Measurements from ENCODE around the gene STK32C. TPM values are rescaled to one million over a fixed set of nuclear protein-coding genes. Genes with fewer than 3 reads are reported as not detected.

Gene STK32C
- total RNA-seq, 1 experiment from 2014 or later = 16.5 TPM

- H3K4me1 ChIP-seq (ENCODE audit: insufficient read depth, low read length, poor library complexity, severe bottlenecking) = no peaks in the 10 kb centered on the region
- TF ChIP-seq CTCF (conservative IDR thresholded peaks at IDR 0.05; ENCODE audit: low read depth, low read length) = no peak
- no peak for TF ChIP-seq EZH2 (IDR thresholded peaks at IDR 0.05; ENCODE audit: borderline replicate concordance, low read depth, low read length, poor library complexity, severe bottlenecking)
- CTCF ChIA-PET = no interaction called here
- H3K9me3 ChIP-seq (ENCODE audit: low read depth, low read length, poor library complexity, severe bottlenecking) = no peaks in the 10 kb centered on the region
- H3K36me3 ChIP-seq (ENCODE audit: insufficient read depth, low read length, poor library complexity, severe bottlenecking) = no peaks in the 10 kb centered on the region
- H3K4me3 ChIP-seq (ENCODE audit: low read depth, low read length, poor library complexity, severe bottlenecking) = no peak overlapping the region
- no peak for DNase-seq (ENCODE audit: low spot score)
- H3K27ac ChIP-seq (ENCODE audit: low read depth, low read length, poor library complexity, severe bottlenecking) = no peak overlapping the region
- intact Hi-C loops (cut with micrococcal nuclease; ENCODE audit: unreplicated experiment) = no loop called here
- POLR2A ChIA-PET (ENCODE audit: low non-redundant PET) = no interaction called here
- BruUV-seq (replicated peaks) = no TSS peak
- no peaks in the 10 kb centered on the region for H3K27me3 ChIP-seq (replicated peaks; ENCODE audit: insufficient read depth, low read depth, low read length, poor library complexity)
Observed at GRCh38 chr10:132227851-132228390, 79.8 kb downstream of the STK32C start.

GRCh38 chr10:132226586-132227405, 81.0 kb downstream of the STK32C start:
- Histone ChIP-seq H3K36me3 (ENCODE audit: insufficient read depth, low read length, poor library complexity, severe bottlenecking) (no peaks in the 10 kb centered on the region), H3K9me3 (ENCODE audit: low read depth, low read length, poor library complexity, severe bottlenecking) (no peaks in the 10 kb centered on the region), H3K27ac (ENCODE audit: low read depth, low read length, poor library complexity, severe bottlenecking) (no peak overlapping the region), H3K27me3 (replicated peaks; ENCODE audit: insufficient read depth, low read depth, low read length, poor library complexity) (no peaks in the 10 kb centered on the region), H3K4me3 (ENCODE audit: low read depth, low read length, poor library complexity, severe bottlenecking) (no peak overlapping the region), H3K4me1 (ENCODE audit: insufficient read depth, low read length, poor library complexity, severe bottlenecking) (no peaks in the 10 kb centered on the region)
- POLR2A ChIA-PET (ENCODE audit: low non-redundant PET) = no interaction called here
- BruUV-seq (replicated peaks) = no TSS peak
- intact Hi-C loops (cut with micrococcal nuclease; ENCODE audit: unreplicated experiment) = no loop called here
- no peak for DNase-seq (ENCODE audit: low spot score)
- TF ChIP-seq EZH2 (IDR thresholded peaks at IDR 0.05; ENCODE audit: borderline replicate concordance, low read depth, low read length, poor library complexity, severe bottlenecking) (no peak), CTCF (conservative IDR thresholded peaks at IDR 0.05; ENCODE audit: low read depth, low read length) (no peak)
- CTCF ChIA-PET = no interaction called here

DNA sequence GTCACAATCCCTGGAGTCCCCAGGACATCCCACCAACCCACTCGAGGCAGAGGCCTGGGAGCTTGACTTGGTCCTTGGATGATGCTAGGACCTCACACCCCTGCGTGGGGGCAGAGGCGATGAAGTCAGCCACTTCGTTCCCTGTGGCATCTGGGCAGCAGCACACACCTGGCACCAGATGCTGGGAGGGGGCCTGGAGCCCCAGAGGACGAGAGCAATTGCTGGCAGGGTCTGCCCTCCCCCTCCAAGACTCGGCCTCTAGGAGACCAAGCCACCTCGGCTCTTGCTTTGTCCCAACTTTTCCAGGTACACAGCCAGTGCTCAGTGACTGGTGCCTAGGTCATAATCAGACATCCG, 81.9 kb downstream of the STK32C start:
- no peaks in the 10 kb centered on the region for H3K27me3 ChIP-seq (replicated peaks; ENCODE audit: insufficient read depth, low read depth, low read length, poor library complexity)
- ChIA-PET POLR2A (ENCODE audit: low non-redundant PET) (no interaction called here), CTCF (no interaction called here)
- TF ChIP-seq CTCF (conservative IDR thresholded peaks at IDR 0.05; ENCODE audit: low read depth, low read length) (no peak), EZH2 (IDR thresholded peaks at IDR 0.05; ENCODE audit: borderline replicate concordance, low read depth, low read length, poor library complexity, severe bottlenecking) (no peak)
- no peak for DNase-seq (ENCODE audit: low spot score)
- H3K36me3 ChIP-seq (ENCODE audit: insufficient read depth, low read length, poor library complexity, severe bottlenecking) = no peaks in the 10 kb centered on the region
- no peak overlapping the region for H3K27ac ChIP-seq (ENCODE audit: low read depth, low read length, poor library complexity, severe bottlenecking)
- H3K4me1 ChIP-seq (ENCODE audit: insufficient read depth, low read length, poor library complexity, severe bottlenecking) = no peaks in the 10 kb centered on the region
- intact Hi-C loops (cut with micrococcal nuclease; ENCODE audit: unreplicated experiment) = no loop called here
- no peak overlapping the region for H3K4me3 ChIP-seq (ENCODE audit: low read depth, low read length, poor library complexity, severe bottlenecking)
- no TSS peak for BruUV-seq (replicated peaks)
- no peaks in the 10 kb centered on the region for H3K9me3 ChIP-seq (ENCODE audit: low read depth, low read length, poor library complexity, severe bottlenecking)

All from A673 (cell line).